ENCODE data around the gene FLT3LG.

FLT3LG gene

GRCh38 chr19:49473868-49474541 lies at the start of gene FLT3LG:
Gene FLT3LG, plus strand, starts transcription at chr19:49474215. Its CDS starts 425 bp downstream, at chr19:49474640.
- peak; percentile 94 to 95 for DNase-seq

- DNase-seq = no peak
Measured at GRCh38 chr19:49425178-49425577, 48.8 kb upstream of the FLT3LG start, which contains the start of gene GFY. Gene GFY, plus strand, starts transcription at chr19:49425388. Its CDS starts 1,043 bp downstream, at chr19:49426431.

- peak; percentile 60 to 65 for DNase-seq
Measured at GRCh38 chr19:49425922-49426592, 48.0 kb upstream of the FLT3LG start.

GRCh38 chr19:49427339-49427738 lies 46.7 kb upstream of the FLT3LG start:
- no peak for DNase-seq

GRCh38 chr19:49427855-49428546 lies 46.0 kb upstream of the FLT3LG start:
- DNase-seq = no peak

- DNase-seq = no peak
Measured at GRCh38 chr19:49428547-49429451, 45.2 kb upstream of the FLT3LG start.

GRCh38 chr19:49430172-49430677 lies 43.8 kb upstream of the FLT3LG start:
- no peak for DNase-seq

- DNase-seq = peak; percentile 56 to 61
Measured at GRCh38 chr19:49430678-49431329, 43.2 kb upstream of the FLT3LG start.

GRCh38 chr19:49431330-49431749 lies 42.7 kb upstream of the FLT3LG start:
- DNase-seq = peak; percentile 57 to 65

- DNase-seq = peak in 1 of 2 experiments; percentile 55
Measured at GRCh38 chr19:49432141-49433073, 41.6 kb upstream of the FLT3LG start.

- no peak for DNase-seq
Measured at GRCh38 chr19:49433240-49433901, 40.6 kb upstream of the FLT3LG start.

GRCh38 chr19:49434907-49435583 lies 39.0 kb upstream of the FLT3LG start:
- DNase-seq = no peak

- no peak for DNase-seq
Measured at GRCh38 chr19:49435670-49436069, 38.3 kb upstream of the FLT3LG start.

- peak; percentile 75 to 81 for DNase-seq
Measured at GRCh38 chr19:49436381-49437017, 37.5 kb upstream of the FLT3LG start.

- DNase-seq = no peak
Measured at GRCh38 chr19:49437231-49437630, 36.8 kb upstream of the FLT3LG start.

GRCh38 chr19:49438261-49438660 lies 35.8 kb upstream of the FLT3LG start:
- DNase-seq = no peak

GRCh38 chr19:49439836-49440235 lies 34.2 kb upstream of the FLT3LG start:
- DNase-seq = no peak

- no peak for DNase-seq
Measured at GRCh38 chr19:49440439-49441209, 33.4 kb upstream of the FLT3LG start.
